Lower leg skin (tissue), 4 donors: ENCODE data around the gene TRIM71. TPM values are rescaled to one million over a fixed set of nuclear protein-coding genes. Genes with fewer than 3 reads are reported as not detected.

Source experiments
- DNase-seq, 2 donors: peaks; one replicate each; pipeline ENCODE4 v3.0.0-alpha.2; 2019; ENCODE audit warnings: low spot score in 2 of 2
- H3K4me3 ChIP-seq: fragments of 200-600 bp; sonication (generic); 2 replicates; pipeline ENCODE4 v1.5.1; 2017; ENCODE audit warnings: mild to moderate bottlenecking, low read depth; ENCODE audit not compliant: poor library complexity, severe bottlenecking
- CTCF ChIP-seq, 3 donors: fragments of 450-650 bp; IDR thresholded peaks; one replicate each; pipeline ENCODE4 v1.5.1; 2016; ENCODE audit warnings: antibody characterized with exemption in 3 of 3, mild to moderate bottlenecking in 3 of 3, moderate library complexity in 2 of 3
- POLR2A ChIP-seq, 2 donors: fragments of 450-650 bp; IDR thresholded peaks; one replicate each; pipeline ENCODE4 v1.6.1; 2016 to 2017; ENCODE audit warnings: antibody characterized with exemption in 2 of 2, mild to moderate bottlenecking in 1 of 2, moderate library complexity in 1 of 2
- WGBS, 2 donors: methylation state at CpG; one replicate each; pipeline ENCODE4 v1.1.5; 2018; 5-methylcytosine and 5-hydroxymethylcytosine counted together
- intact Hi-C: fragments of 100-400 bp; cut with DNase I; formaldehyde crosslinking; loops from one replicate; pipeline ENCODE4 v1.15.0; 2023; ENCODE audit warnings: low total_unique reads
- total RNA-seq, 4 donors: library from RNA; depleted of rRNA; stranded (reverse); fragments of >200 nt; gene quantifications; one replicate each; pipeline ENCODE4 v1.1.0, GENCODE V29; 2016

TRIM71 gene
- total RNA-seq, 4 donors from 2014 or later = 0.03 TPM; not detected in 3

- no peak for DNase-seq
- WGBS, 2 donors = 87 to 94% methylated on average over 4 of the region's 4 CpGs
- no peak overlapping the region for H3K4me3 ChIP-seq
- TF ChIP-seq CTCF (IDR thresholded peaks at IDR 0.05) (no peak), POLR2A (IDR thresholded peaks at IDR 0.05) (no peak)
- intact Hi-C loops = no loop called here
Measured at GRCh38 chr3:32849046-32849445, 31.2 kb downstream of the TRIM71 start.

DNA sequence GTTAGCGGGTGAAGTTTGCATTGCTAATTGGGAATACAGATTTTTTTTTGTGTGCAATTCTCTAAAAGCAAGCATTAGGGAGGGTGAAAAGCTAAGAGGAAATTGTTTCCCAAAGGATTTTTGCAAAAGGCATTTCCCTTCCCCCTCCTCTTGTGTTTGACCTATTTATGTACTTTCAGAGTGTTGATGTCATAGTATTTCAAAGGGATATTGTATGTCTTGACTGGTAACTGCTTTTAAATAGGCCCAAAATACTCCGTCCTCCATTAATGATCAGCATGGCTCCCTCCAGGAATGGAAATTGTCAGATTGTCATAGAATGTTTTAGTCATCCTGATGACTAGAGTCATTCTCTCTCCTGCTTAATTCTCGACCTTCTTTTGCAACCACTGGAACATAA is 32.4 kb downstream of the TRIM71 start:
- intact Hi-C loops = no loop called here
- TF ChIP-seq CTCF (IDR thresholded peaks at IDR 0.05) (no peak), POLR2A (IDR thresholded peaks at IDR 0.05) (no peak)
- H3K4me3 ChIP-seq = no peak overlapping the region
- DNase-seq = no peak
- 72% methylated on average over 3 of the region's 3 CpGs for WGBS, 2 donors

DNA sequence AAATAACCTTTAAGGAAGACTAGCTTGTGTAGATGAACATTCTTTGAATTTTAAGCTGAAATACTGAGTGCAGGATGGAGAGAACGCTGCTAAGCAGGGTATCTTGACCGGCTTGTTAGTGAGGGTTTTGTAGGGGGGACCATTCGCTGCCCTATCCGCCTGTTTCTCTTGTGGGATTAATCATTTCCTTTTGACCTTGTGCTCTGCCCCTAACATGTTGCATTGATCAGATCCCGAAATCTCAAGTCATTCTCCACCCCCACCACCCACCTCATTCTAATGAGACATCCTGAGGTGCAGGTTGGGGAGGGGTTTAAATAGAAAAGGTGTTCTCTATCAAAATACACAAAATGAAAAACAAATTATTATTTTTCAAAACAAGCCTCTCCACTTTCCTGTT is 32.8 kb downstream of the TRIM71 start:
- TF ChIP-seq CTCF (IDR thresholded peaks at IDR 0.05) (no peak), POLR2A (IDR thresholded peaks at IDR 0.05) (no peak)
- WGBS, 2 donors = 81 to 83% methylated on average over 5 of the region's 5 CpGs
- intact Hi-C loops = no loop called here
- H3K4me3 ChIP-seq = no peak overlapping the region
- DNase-seq = no peak

- DNase-seq = no peak
- H3K4me3 ChIP-seq = no peak overlapping the region
- intact Hi-C loops = no loop called here
- WGBS, 2 donors = 90 to 92% methylated on average over 4 of the region's 4 CpGs
- TF ChIP-seq POLR2A (IDR thresholded peaks at IDR 0.05) (no peak), CTCF (IDR thresholded peaks at IDR 0.05) (no peak)
Measured at GRCh38 chr3:32852146-32852545, 34.3 kb downstream of the TRIM71 start.

DNA sequence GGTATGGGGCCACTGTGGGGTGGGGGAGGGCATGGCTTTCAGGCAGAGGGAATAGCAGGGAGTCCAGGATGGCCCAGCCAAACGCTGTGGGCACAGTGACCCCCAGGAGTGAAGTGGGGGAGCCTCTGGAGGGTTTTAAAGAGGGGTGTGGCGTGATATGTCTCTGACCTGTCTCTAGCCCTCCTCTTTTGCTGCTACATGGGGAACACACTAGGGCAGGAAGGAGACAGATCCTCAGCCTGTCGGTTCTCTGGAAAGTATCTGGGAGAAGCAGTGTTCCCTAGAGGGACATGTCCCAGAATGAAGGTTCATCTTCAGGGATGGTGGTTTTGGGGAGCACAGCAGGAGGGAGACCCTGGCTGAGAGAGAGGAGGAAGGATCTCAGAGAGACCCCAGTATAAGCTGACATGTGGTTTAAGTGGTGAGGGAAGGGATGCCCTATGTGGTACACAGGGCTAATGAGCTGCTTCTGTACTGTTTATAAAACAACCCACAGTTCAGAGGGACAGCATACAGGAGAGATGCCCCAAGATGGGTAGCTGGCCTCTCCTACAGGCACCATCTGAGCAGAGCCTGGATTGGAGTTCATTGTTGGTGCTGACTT is 37.7 kb downstream of the TRIM71 start:
- 76 to 80% methylated on average over 3 of the region's 3 CpGs for WGBS, 2 donors
- intact Hi-C loops = no loop called here
- peak in 1 of 2 donors; percentile 54 for DNase-seq
- no peak overlapping the region for H3K4me3 ChIP-seq
- no peak for TF ChIP-seq CTCF (IDR thresholded peaks at IDR 0.05)
- TF ChIP-seq POLR2A (IDR thresholded peaks at IDR 0.05) = no peak

DNA sequence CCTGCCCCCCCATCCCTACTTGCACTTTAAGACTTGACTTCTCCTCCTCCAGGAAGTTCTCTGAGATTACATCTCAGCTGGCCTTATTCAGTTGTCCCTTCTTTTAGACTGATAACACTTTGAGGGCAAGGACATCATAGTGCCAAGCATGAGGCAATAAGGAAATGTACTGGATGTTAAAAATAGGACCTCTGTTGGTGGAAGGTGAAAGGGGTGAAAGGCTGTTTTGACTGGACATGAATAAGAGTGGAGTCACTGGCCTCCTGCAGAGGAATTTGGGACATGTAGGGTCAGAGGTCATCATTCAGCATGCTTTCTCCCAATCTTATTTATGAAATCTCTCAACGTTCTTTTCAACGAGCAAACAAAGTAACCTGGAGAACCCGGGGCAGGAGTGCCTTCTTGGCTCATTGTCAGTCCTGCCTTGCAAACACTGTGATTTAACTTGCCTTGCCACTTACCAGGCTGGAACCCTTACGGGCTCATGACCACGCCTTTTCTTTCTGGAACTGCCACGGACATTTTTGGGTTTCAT is 38.6 kb downstream of the TRIM71 start:
- TF ChIP-seq POLR2A (IDR thresholded peaks at IDR 0.05) (no peak), CTCF (IDR thresholded peaks at IDR 0.05) (no peak)
- WGBS, 2 donors = 29 to 43% methylated on average over 6 of the region's 6 CpGs
- no peak overlapping the region for H3K4me3 ChIP-seq
- intact Hi-C loops = no loop called here
- DNase-seq = peak in 1 of 2 donors; percentile 76
